Bronchial epithelial cell (primary cell): Measurements from ENCODE around the gene RASGRP3. TPM values are rescaled to one million over a fixed set of nuclear protein-coding genes. Genes with fewer than 3 reads are reported as not detected.

Experiments used
- DNase-seq: peaks from one replicate; pipeline ENCODE4 v3.0.0-alpha.2; 2010; ENCODE audit warnings: low read depth
- FAIRE-seq: peaks from 2 replicates; lab custom pipeline; 2011; peaks lifted over from hg19 to GRCh38; lab: Jason Lieb, UNC
- H3K27me3 ChIP-seq: 2 replicates; pipeline ENCODE4 v1.5.1; 2011; ENCODE audit warnings: low read length; ENCODE audit not compliant: control insufficient read depth, insufficient read depth
- H3K36me3 ChIP-seq: 2 replicates; pipeline ENCODE4 v1.5.1; 2011; ENCODE audit warnings: low read length; ENCODE audit not compliant: control insufficient read depth, insufficient read depth
- H3K4me3 ChIP-seq: 2 replicates; pipeline ENCODE4 v1.5.1; 2011; ENCODE audit warnings: mild to moderate bottlenecking, low read depth, low read length, control low read depth
- total RNA-seq: library from RNA; depleted of rRNA; stranded (reverse); fragments of >200 nt; gene quantifications from 2 replicates; pipeline ENCODE4 v1.2.1, GENCODE V29; 2014
- TF ChIP-seq, protein P1 (sequence below): IDR thresholded peaks from 2 replicates; pipeline ENCODE4 v1.5.1; 2011; ENCODE audit warnings: mild to moderate bottlenecking, moderate library complexity, low read length, control low read depth, inconsistent platforms; ENCODE audit not compliant: insufficient read depth, severe bottlenecking

RASGRP3 gene
- total RNA-seq, 1 donor from 2014 or later: 0.79 TPM

DNA sequence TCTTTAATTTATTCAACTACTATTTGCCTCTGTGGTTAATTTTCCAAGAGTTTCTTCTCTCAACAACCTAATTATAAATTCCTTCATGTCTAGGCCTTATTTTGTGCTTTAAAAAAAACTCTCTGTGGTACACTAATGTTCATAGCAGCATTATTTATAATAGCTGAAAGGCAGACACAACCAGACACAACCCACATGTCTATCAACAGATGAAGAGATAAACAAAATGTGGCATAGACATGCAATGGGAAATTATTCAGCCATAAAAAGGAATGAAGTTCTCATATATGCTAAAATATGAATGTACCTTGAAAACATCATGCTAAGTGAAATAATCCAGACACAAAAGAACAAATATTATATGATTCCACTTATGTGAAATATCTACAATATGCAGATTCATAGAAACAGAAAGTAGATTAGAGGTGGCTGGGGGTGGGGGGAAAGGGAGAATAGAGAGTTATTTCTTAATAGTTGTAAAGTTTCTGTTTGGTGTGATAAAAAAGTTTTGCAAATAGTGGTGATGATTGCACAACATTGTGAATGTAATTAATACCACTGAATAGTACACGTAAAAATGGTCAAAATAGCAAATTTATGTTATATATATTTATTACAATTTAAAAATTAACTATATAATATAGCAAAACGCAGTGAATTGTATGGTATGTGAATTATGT lies 28.1 kb upstream of the RASGRP3 start:
- TF ChIP-seq, protein P1, sequence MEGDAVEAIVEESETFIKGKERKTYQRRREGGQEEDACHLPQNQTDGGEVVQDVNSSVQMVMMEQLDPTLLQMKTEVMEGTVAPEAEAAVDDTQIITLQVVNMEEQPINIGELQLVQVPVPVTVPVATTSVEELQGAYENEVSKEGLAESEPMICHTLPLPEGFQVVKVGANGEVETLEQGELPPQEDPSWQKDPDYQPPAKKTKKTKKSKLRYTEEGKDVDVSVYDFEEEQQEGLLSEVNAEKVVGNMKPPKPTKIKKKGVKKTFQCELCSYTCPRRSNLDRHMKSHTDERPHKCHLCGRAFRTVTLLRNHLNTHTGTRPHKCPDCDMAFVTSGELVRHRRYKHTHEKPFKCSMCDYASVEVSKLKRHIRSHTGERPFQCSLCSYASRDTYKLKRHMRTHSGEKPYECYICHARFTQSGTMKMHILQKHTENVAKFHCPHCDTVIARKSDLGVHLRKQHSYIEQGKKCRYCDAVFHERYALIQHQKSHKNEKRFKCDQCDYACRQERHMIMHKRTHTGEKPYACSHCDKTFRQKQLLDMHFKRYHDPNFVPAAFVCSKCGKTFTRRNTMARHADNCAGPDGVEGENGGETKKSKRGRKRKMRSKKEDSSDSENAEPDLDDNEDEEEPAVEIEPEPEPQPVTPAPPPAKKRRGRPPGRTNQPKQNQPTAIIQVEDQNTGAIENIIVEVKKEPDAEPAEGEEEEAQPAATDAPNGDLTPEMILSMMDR: no peak
- DNase-seq (no peak), FAIRE-seq (no peak)
- no peaks in the 10 kb centered on the region for H3K36me3 ChIP-seq
- no peak overlapping the region for H3K4me3 ChIP-seq
- H3K27me3 ChIP-seq: no peaks in the 10 kb centered on the region

DNA sequence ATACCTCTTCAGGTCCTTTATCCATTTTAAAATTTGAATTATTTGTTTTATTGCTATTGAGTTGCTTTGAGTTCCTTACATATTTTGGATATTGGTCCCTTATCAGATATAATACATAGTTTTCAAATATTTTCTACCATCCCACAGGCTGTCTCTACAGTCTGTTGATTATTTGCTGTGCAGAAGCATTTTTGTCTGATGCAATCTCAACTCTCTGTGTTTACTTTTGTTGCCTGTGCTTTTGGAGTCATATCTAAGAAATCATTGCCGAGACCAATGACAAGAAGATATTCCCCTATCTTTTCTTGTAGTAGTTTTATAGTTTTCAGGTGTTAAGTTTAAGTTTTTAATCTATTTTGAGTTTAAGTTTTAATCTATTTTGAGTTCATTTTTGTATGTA lies 25.2 kb upstream of the RASGRP3 start:
- H3K27me3 ChIP-seq: no peaks in the 10 kb centered on the region
- TF ChIP-seq, protein P1: no peak
- H3K36me3 ChIP-seq: no peaks in the 10 kb centered on the region
- DNase-seq (no peak), FAIRE-seq (no peak)
- H3K4me3 ChIP-seq: no peak overlapping the region

DNA sequence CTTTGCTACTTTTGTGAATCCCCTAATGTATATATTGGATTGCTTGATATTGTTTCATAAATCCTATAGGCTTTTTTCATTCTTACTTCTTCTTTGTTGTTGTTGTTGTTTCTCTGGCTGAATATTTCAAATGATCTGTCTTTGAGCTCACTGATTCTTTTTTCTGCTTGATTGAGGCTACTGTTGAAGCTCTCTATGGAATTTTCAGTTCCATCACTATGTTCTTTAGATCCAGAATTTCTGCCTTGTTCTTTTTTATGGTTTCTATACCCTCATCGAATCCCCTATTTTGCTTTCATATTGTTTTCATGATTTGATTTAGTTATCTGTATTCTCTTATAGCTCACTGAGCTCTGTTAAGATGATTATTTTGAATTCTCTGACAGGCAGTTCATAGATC lies 24.6 kb upstream of the RASGRP3 start:
- H3K4me3 ChIP-seq: no peak overlapping the region
- no peaks in the 10 kb centered on the region for H3K36me3 ChIP-seq
- no peak for DNase-seq
- TF ChIP-seq, protein P1: no peak
- H3K27me3 ChIP-seq: no peaks in the 10 kb centered on the region
- FAIRE-seq: no peak

DNA sequence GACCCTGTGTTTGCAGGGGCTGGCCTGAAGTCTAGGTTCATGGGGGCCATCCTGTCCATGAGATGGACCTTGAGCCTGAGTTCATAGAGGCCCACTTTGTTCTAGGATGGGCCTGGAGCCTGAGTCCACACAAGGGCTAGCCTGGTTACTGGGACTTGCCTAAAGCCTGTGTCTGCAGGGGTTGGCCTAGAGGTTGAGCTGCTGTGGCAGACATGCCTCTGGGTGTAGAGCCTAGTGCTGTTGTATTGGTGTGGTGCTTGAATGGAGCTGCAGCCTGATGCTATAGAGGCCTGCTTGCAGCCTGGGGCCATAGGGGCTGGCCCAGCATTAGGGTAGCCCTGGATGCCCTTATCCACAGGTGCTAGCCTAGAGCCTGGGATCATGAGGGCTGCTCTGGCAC lies 23.9 kb upstream of the RASGRP3 start:
- no peaks in the 10 kb centered on the region for H3K36me3 ChIP-seq
- TF ChIP-seq, protein P1: no peak
- no peaks in the 10 kb centered on the region for H3K27me3 ChIP-seq
- H3K4me3 ChIP-seq: no peak overlapping the region
- DNase-seq (no peak), FAIRE-seq (no peak)

DNA sequence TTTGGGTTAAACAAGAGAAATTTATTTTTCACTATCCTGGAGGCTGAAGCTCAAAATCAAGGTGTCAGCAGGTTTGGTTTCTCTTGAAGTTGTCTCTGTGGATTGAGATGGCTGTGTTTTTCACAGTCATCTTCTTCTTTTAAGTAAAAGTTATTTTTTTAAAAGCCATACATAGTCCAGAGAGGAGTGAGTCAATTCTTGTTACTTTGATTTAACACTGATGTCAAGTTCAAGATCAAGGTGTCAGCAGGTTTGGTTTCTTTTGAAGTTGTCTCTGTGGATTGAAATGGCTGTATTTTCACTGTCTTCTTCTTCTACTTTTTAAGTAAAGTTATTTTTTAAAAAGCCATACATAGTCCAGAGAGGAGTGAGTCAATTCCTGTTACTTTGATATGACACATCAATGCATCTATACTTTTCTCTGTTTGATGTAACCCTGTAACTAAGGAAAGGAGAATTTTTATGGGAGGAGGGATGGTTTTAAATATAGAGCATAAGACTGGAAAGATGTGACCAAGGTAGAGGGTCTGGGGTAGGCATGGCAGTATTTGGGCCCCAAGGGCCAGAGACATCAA lies 22.5 kb upstream of the RASGRP3 start:
- TF ChIP-seq, protein P1: no peak
- FAIRE-seq (no peak), DNase-seq (no peak)
- H3K27me3 ChIP-seq: no peaks in the 10 kb centered on the region
- H3K4me3 ChIP-seq: no peak overlapping the region
- no peaks in the 10 kb centered on the region for H3K36me3 ChIP-seq
